KMS-11 (cell line): ENCODE data around the gene MSH3.
A peak's percentile ranks its signal among the peaks of the same experiment; 100 is the strongest.

ENCODE experiments used
- H2AFZ ChIP-seq: fragments of 200-600 bp; sonication (generic); 2 replicates; pipeline ENCODE4 v1.6.1; 2016; ENCODE audit warnings: antibody characterized with exemption, mixed run types, low read depth
- H3K27ac ChIP-seq: fragments of 200-600 bp; sonication (generic); 2 replicates; pipeline ENCODE4 v1.6.1; 2016; ENCODE audit warnings: mild to moderate bottlenecking, mixed run types
- H3K27me3 ChIP-seq: fragments of 200-600 bp; sonication (generic); 2 replicates; pipeline ENCODE4 v1.6.1; 2017; ENCODE audit warnings: mild to moderate bottlenecking, low read depth, mixed run types, moderate library complexity; ENCODE audit not compliant: insufficient read depth
- H3K36me3 ChIP-seq: fragments of 200-600 bp; sonication (generic); 2 replicates; pipeline ENCODE4 v1.6.1; 2017; ENCODE audit warnings: mild to moderate bottlenecking, mixed run types; ENCODE audit not compliant: insufficient read depth
- H3K4me1 ChIP-seq: fragments of 200-600 bp; sonication (generic); 2 replicates; pipeline ENCODE4 v1.6.1; 2016; ENCODE audit warnings: mild to moderate bottlenecking, low read depth, mixed run types; ENCODE audit not compliant: poor library complexity, severe bottlenecking
- H3K4me2 ChIP-seq: fragments of 200-600 bp; sonication (generic); 2 replicates; pipeline ENCODE4 v1.7.0; 2016; ENCODE audit warnings: mild to moderate bottlenecking, mixed run types
- H3K4me3 ChIP-seq: fragments of 200-600 bp; sonication (generic); IDR thresholded peaks from 2 replicates; pipeline ENCODE4 v1.6.1; 2017; ENCODE audit warnings: low read depth, low read length, mixed read lengths; ENCODE audit not compliant: insufficient read depth
- H3K79me2 ChIP-seq: fragments of 200-600 bp; sonication (generic); 2 replicates; pipeline ENCODE4 v1.6.1; 2016; ENCODE audit warnings: low read depth, mixed run types; ENCODE audit not compliant: insufficient read depth
- H3K9ac ChIP-seq: fragments of 200-600 bp; sonication (generic); 2 replicates; pipeline ENCODE4 v1.6.1; 2016; ENCODE audit warnings: mild to moderate bottlenecking, mixed run types
- H4K20me1 ChIP-seq: fragments of 200-600 bp; sonication (generic); 2 replicates; pipeline ENCODE4 v1.6.1; 2016; ENCODE audit warnings: mild to moderate bottlenecking, mixed run types; ENCODE audit not compliant: insufficient read depth
- CTCF ChIP-seq: fragments of 200-600 bp; sonication (generic); conservative IDR thresholded peaks from 2 replicates; pipeline ENCODE4 v1.6.1; 2017; ENCODE audit warnings: low read depth, mild to moderate bottlenecking, antibody characterized with exemption, low read length, moderate library complexity, mixed read lengths

The MSH3 gene

GRCh38 chr5:80641353-80641752 lies 13.1 kb upstream of the MSH3 start:
- Histone ChIP-seq H3K27ac (no peak overlapping the region), H2AFZ (no peak overlapping the region), H4K20me1 (no peaks in the 10 kb centered on the region), H3K36me3 (peaks cover 4% of the 10 kb centered on the region; the same call in 1 of the 2 replicates), H3K79me2 (no peaks in the 10 kb centered on the region), H3K9ac (no peak overlapping the region), H3K4me1 (no peaks in the 10 kb centered on the region), H3K27me3 (no peaks in the 10 kb centered on the region), H3K4me2 (no peak overlapping the region), H3K4me3 (no peak overlapping the region)
- no peak for TF ChIP-seq CTCF

DNA sequence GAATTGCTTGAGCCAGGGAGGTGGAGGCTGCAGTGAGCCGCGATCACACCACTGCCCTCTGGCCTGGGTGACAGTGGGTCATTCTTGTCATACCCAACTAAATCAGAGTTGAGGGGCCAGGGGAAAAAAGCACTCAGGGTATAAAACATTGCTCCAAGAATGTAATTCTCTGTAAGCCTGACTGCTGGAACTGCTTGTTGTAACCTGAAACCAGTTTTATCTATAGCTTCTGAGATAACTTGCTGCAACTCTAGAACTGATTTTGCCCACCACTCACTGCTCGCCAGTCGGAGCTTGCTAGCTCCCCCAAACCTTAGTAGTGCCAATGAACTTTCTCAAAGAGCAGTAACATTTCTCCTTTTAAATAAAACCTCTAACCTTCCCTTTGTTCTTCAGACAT lies 9.6 kb upstream of the MSH3 start:
- H2AFZ ChIP-seq, result no peak overlapping the region
- H4K20me1 ChIP-seq, result no peaks in the 10 kb centered on the region
- no peak overlapping the region for H3K4me2 ChIP-seq
- no peaks in the 10 kb centered on the region for H3K27me3 ChIP-seq
- H3K4me3 ChIP-seq, result no peak overlapping the region
- H3K36me3 ChIP-seq, result peaks cover 4% of the 10 kb centered on the region; the same call in 1 of the 2 replicates
- no peaks in the 10 kb centered on the region for H3K79me2 ChIP-seq
- H3K4me1 ChIP-seq, result no peaks in the 10 kb centered on the region
- no peak overlapping the region for H3K9ac ChIP-seq
- TF ChIP-seq CTCF, result no peak
- no peak overlapping the region for H3K27ac ChIP-seq

- H3K4me2 ChIP-seq, result no peak overlapping the region
- no peaks in the 10 kb centered on the region for H4K20me1 ChIP-seq
- H3K4me1 ChIP-seq, result no peaks in the 10 kb centered on the region
- no peak overlapping the region for H3K4me3 ChIP-seq
- no peak overlapping the region for H2AFZ ChIP-seq
- H3K79me2 ChIP-seq, result no peaks in the 10 kb centered on the region
- TF ChIP-seq CTCF, result no peak
- H3K27ac ChIP-seq, result no peak overlapping the region
- no peaks in the 10 kb centered on the region for H3K27me3 ChIP-seq
- H3K9ac ChIP-seq, result no peak overlapping the region
- H3K36me3 ChIP-seq, result no peaks in the 10 kb centered on the region; the same call in 1 of the 2 replicates
Measured at GRCh38 chr5:80646926-80647325, 7.5 kb upstream of the MSH3 start.

DNA sequence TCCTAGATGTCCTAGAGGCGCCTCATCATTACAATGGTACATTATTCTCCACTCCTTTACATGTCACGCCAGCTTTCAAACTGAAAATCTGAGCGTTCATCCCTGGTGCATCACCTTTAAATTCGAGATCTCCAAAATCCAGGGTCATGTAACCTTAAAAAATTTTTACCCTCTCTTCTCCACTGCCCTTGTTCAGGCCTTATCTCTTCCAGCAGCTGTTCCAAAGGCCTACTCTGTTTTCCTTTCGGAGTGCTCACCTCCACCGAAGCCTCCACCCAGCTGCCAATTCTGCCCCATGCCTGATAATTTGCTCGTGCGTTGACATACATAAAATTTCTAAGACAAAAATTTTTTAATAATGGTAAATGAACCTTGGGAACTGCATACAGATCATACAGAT lies 950 bp upstream of the MSH3 start:
- Histone ChIP-seq H3K9ac (peak overlapping the region; percentile 91), H3K79me2 (peaks cover 27% of the 10 kb centered on the region), H2AFZ (peak overlapping the region; percentile 52; the same call in 1 of the 2 replicates), H3K27me3 (no peaks in the 10 kb centered on the region), H3K4me3 (no peak overlapping the region), H3K36me3 (peaks cover 7% of the 10 kb centered on the region; the same call in 1 of the 2 replicates), H3K4me1 (peaks cover 19% of the 10 kb centered on the region), H3K27ac (peak overlapping the region; percentile 94), H3K4me2 (peak overlapping the region; percentile 91), H4K20me1 (no peaks in the 10 kb centered on the region)
- no peak for TF ChIP-seq CTCF
